ENCODE measurements around the gene ENTPD6.

ENTPD6 gene

GRCh38 chr20:25254986-25255680 is 59.6 kb downstream of the ENTPD6 start:
- Mint-ChIP-seq H3K27ac (no peak overlapping the region), H3K36me3 (ENCODE audit: low read depth) (peaks cover 40% of the 10 kb centered on the region)

DNA sequence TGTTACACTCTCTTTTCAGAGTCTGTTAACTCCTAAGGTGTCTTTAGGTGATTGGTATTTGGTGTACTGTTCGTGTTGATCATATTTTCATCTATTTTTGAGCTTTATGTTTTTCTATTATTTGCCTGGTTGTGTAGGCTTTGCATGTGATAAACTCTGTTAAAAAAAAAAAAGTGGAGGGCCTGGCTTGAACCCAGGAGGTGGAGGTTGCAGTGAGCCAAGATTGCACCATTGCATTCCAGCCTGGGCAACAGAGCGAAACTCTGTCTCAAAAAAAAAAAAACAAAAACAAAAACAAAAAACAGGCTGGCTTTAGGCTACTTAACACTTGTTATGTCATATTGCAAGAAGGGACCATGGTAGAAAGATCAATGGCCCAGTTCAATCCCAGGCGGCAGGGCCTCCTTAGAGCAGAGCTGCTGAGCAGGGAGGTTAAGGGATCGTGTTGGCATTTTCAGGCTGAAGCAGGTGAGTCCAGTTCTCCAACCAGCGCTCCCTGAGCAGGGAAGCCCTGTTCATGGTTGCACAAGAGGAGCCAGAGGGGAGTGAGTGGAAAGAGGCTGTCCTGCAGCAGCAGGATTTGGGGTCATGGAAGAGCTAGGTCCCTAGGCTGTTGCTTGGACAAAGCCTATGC is 60.8 kb downstream of the ENTPD6 start:
- no peak overlapping the region for H3K4me3 Mint-ChIP-seq
- peaks cover 4% of the 10 kb centered on the region for H3K27me3 Mint-ChIP-seq (ENCODE audit: low read depth)
- peaks cover 19% of the 10 kb centered on the region for H3K4me1 Mint-ChIP-seq
- H3K27ac Mint-ChIP-seq = no peak overlapping the region
- H3K36me3 Mint-ChIP-seq (ENCODE audit: low read depth) = peaks cover 48% of the 10 kb centered on the region
- TF ChIP-seq CTCF (IDR thresholded peaks at IDR 0.05; ENCODE audit: unreplicated experiment in 3 of 3) = no peak
- H3K9me3 Mint-ChIP-seq = peaks cover 16% of the 10 kb centered on the region

More at GRCh38 chr20:25254986-25255680, 59.6 kb downstream of the ENTPD6 start:
- Mint-ChIP-seq H3K4me3 (no peak overlapping the region), H3K4me1 (peaks cover 31% of the 10 kb centered on the region), H3K27me3 (ENCODE audit: low read depth) (peaks cover 4% of the 10 kb centered on the region), H3K9me3 (peaks cover 12% of the 10 kb centered on the region)
- no peak for TF ChIP-seq CTCF (IDR thresholded peaks at IDR 0.05; ENCODE audit: unreplicated experiment in 3 of 3)

DNA sequence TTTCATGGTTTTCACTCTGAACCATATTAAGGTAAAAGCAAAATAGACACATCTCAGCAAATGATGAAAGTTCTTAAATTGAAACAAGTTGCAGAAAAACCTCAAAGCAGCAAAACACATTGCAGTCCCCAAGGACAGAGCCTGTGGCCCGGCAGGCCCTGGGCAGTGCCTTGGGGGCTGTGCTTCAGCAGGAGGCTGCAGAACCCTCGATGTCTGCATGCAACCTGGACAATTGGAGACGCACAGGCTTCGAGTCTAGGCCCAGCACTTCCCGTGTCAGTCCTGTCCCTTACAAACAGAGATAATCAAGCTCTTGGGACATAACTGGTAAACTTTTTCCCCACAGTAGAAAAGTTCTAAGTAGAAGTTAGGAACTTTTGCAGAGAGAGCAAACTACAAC is 61.6 kb downstream of the ENTPD6 start:
- Mint-ChIP-seq H3K4me1 (peaks cover 11% of the 10 kb centered on the region), H3K36me3 (ENCODE audit: low read depth) (peaks cover 56% of the 10 kb centered on the region), H3K27me3 (ENCODE audit: low read depth) (peaks cover 4% of the 10 kb centered on the region), H3K4me3 (no peak overlapping the region), H3K9me3 (peaks cover 24% of the 10 kb centered on the region), H3K27ac (no peak overlapping the region)
- no peak for TF ChIP-seq CTCF (IDR thresholded peaks at IDR 0.05; ENCODE audit: unreplicated experiment in 3 of 3)

DNA sequence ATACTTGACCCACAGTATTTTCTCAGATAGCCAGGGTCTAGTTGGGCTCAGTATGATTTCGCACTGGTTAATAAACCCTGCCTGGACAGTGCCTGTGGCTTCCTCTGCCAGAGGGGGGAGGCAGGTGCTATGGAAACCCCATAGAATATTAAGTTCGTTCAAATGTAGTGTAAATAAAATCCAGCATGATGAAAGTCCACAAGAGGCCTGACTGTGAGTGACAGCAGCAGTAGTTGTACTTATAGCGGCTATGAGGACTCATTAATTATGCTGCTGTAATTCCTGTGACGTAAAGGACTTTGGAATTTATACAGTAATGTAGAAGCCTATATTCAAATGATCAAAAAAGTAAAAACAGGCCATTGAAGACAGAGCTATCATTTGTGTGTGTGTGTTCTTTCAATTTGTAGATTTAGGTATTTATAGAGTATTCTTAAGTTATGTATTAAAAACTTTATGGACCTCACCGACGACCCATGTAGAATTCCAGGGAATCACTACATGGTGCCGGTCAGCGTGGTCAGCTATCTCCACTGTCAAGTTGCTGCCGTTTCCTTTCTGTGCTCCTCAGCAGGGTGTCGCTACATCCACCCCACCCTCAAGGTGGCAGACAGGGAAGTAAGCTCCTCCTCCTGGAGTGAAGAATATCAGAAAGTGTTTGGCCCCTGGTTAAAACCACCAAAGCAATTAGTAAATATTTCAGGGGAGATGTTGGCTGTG is 62.4 kb downstream of the ENTPD6 start:
- H3K9me3 Mint-ChIP-seq = peaks cover 28% of the 10 kb centered on the region
- peaks cover 61% of the 10 kb centered on the region for H3K36me3 Mint-ChIP-seq (ENCODE audit: low read depth)
- TF ChIP-seq CTCF (IDR thresholded peaks at IDR 0.05; ENCODE audit: unreplicated experiment in 3 of 3) = no peak
- H3K27me3 Mint-ChIP-seq (ENCODE audit: low read depth) = peaks cover 4% of the 10 kb centered on the region
- no peak overlapping the region for H3K4me3 Mint-ChIP-seq
- peaks cover 6% of the 10 kb centered on the region for H3K4me1 Mint-ChIP-seq
- peak overlapping the region in 1 of 3 experiments; percentile 44 for H3K27ac Mint-ChIP-seq

DNA sequence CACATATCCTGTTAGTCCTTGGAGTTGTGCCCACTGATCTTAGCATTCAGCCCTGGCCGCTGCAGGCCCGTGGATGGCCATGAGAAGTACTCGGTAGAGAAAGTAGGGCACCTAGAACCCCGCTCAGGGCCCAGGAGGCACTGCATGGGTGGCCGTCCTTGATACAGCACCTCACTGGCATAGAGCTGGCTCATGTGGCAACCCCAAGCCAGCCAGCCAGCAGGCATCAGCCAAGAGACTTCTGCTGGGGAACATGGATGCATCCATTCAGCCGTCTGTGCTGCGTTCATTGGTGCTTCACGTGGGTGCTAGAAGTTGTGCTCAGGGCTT is 62.9 kb downstream of the ENTPD6 start:
- no peak for TF ChIP-seq CTCF (IDR thresholded peaks at IDR 0.05; ENCODE audit: unreplicated experiment in 3 of 3)
- Mint-ChIP-seq H3K27ac (no peak overlapping the region), H3K4me3 (no peak overlapping the region), H3K4me1 (peaks cover 6% of the 10 kb centered on the region), H3K36me3 (ENCODE audit: low read depth) (peaks cover 67% of the 10 kb centered on the region), H3K9me3 (peaks cover 33% of the 10 kb centered on the region), H3K27me3 (ENCODE audit: low read depth) (peaks cover 4% of the 10 kb centered on the region)

Data from nephron (organoid).